GM21526 (cell line): Measurements from ENCODE around the gene CXXC5.
"Not testable (repeated sequence)": the region's sequence is repeated elsewhere in the genome, so short reads cannot be mapped to it uniquely, and the experiment has no call there.

Experiments
- ATAC-seq: cut with Tn5 transposase; IDR thresholded peaks from one replicate; pipeline ENCODE4 v1.9.1; 2021; ENCODE audit warnings: moderate library complexity; ENCODE audit not compliant: unreplicated experiment, low FRiP score

Gene CXXC5

GRCh38 chr5:139708434-139708861 is 60.3 kb downstream of the CXXC5 start:
- no peak for ATAC-seq

- ATAC-seq, result no peak
These were observed 60.9 kb downstream of the CXXC5 start for GRCh38 chr5:139708877-139709581.

- ATAC-seq, result no peak
These were observed 61.6 kb downstream of the CXXC5 start for GRCh38 chr5:139709582-139710318.

- ATAC-seq, result no peak
These were observed 62.3 kb downstream of the CXXC5 start for GRCh38 chr5:139710319-139711066.

- ATAC-seq, result no peak
These were observed 63.1 kb downstream of the CXXC5 start for GRCh38 chr5:139711067-139711905.

GRCh38 chr5:139711906-139712224 is 63.7 kb downstream of the CXXC5 start:
- no peak for ATAC-seq

- no peak for ATAC-seq
These were observed 64.3 kb downstream of the CXXC5 start for GRCh38 chr5:139712412-139712811.

- ATAC-seq, result not testable (repeated sequence)
These were observed 65.7 kb downstream of the CXXC5 start for GRCh38 chr5:139713898-139714297.

- ATAC-seq, result no peak
These were observed 69.1 kb downstream of the CXXC5 start for GRCh38 chr5:139717221-139717620.

GRCh38 chr5:139718403-139718802 is 70.3 kb downstream of the CXXC5 start:
- ATAC-seq, result not testable (repeated sequence)

GRCh38 chr5:139719970-139720369 is 71.8 kb downstream of the CXXC5 start:
- ATAC-seq, result not testable (repeated sequence)

- no peak for ATAC-seq
These were observed 75.9 kb downstream of the CXXC5 start for GRCh38 chr5:139723986-139724587.

- ATAC-seq, result no peak
These were observed 77.1 kb downstream of the CXXC5 start for GRCh38 chr5:139725073-139725830.

- ATAC-seq, result no peak
These were observed 78.1 kb downstream of the CXXC5 start for GRCh38 chr5:139726248-139726647.

- ATAC-seq, result not testable (repeated sequence)
These were observed 79.5 kb downstream of the CXXC5 start for GRCh38 chr5:139727615-139728014.

- ATAC-seq, result no peak
These were observed 83.1 kb downstream of the CXXC5 start for GRCh38 chr5:139731281-139731680.

- no peak for ATAC-seq
These were observed 83.9 kb downstream of the CXXC5 start for GRCh38 chr5:139732019-139732418.

- no peak for ATAC-seq
These were observed 85.0 kb downstream of the CXXC5 start for GRCh38 chr5:139733010-139733688.
